NOMO-1 treated with DMSO at 0.1 percent for 48 hours (cell line): ENCODE results near the gene ATP13A2.

Source experiments
- DNase-seq: peaks from one replicate; lab custom pipeline; 2025; ENCODE audit not compliant: unreplicated experiment; lab: John Stamatoyannopoulos, UW

ATP13A2 gene, protein sequence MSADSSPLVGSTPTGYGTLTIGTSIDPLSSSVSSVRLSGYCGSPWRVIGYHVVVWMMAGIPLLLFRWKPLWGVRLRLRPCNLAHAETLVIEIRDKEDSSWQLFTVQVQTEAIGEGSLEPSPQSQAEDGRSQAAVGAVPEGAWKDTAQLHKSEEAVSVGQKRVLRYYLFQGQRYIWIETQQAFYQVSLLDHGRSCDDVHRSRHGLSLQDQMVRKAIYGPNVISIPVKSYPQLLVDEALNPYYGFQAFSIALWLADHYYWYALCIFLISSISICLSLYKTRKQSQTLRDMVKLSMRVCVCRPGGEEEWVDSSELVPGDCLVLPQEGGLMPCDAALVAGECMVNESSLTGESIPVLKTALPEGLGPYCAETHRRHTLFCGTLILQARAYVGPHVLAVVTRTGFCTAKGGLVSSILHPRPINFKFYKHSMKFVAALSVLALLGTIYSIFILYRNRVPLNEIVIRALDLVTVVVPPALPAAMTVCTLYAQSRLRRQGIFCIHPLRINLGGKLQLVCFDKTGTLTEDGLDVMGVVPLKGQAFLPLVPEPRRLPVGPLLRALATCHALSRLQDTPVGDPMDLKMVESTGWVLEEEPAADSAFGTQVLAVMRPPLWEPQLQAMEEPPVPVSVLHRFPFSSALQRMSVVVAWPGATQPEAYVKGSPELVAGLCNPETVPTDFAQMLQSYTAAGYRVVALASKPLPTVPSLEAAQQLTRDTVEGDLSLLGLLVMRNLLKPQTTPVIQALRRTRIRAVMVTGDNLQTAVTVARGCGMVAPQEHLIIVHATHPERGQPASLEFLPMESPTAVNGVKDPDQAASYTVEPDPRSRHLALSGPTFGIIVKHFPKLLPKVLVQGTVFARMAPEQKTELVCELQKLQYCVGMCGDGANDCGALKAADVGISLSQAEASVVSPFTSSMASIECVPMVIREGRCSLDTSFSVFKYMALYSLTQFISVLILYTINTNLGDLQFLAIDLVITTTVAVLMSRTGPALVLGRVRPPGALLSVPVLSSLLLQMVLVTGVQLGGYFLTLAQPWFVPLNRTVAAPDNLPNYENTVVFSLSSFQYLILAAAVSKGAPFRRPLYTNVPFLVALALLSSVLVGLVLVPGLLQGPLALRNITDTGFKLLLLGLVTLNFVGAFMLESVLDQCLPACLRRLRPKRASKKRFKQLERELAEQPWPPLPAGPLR

DNA sequence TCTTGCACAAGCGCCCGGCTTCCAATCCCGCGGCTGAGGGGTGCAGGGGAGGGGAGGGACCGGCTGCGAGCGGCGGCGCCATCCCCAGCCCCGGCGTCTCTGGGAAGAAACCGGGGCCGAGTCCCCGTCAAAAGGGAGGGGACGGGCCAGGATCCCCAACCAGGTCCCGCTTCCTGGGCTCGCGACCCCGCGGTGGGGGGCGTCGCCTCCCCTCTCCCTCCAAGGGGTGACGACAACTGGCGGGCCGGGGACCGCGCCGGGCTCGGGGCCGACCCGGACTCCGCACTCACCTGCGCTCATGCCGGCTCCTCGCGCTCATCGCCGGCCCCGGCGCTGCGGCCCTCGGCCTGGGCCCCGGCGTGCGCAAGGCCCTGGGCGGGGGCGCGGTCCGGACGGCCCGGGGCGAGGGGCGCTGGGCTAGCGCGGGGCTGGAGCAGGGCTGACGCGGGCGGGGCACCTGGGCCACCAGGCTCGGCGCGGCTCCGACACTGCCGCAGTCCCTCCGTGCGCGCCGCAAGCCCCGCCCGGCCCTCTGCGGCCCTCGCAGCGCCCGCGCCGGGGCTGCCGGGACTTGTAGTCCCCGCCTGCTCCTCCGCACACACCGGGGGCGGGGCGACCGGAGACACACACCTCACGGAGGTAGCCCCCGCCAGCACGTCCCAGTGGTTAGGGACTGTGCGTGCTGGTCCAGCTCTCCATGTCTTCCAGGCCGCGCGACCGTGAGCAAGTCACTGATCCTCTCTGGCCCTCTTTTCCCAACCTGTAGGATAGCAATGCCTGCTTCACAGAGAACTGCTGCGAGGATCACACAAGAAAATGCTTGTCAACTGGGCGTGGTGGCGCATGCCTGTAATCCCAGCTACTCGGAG lies at the start of gene ATP13A2:
TSS of gene ATP13A2 (minus strand) at position 490 of the 869 bp plus-strand sequence. CDS start at position 300, 190 bp downstream.
- peak; percentile 61 for DNase-seq

DNA sequence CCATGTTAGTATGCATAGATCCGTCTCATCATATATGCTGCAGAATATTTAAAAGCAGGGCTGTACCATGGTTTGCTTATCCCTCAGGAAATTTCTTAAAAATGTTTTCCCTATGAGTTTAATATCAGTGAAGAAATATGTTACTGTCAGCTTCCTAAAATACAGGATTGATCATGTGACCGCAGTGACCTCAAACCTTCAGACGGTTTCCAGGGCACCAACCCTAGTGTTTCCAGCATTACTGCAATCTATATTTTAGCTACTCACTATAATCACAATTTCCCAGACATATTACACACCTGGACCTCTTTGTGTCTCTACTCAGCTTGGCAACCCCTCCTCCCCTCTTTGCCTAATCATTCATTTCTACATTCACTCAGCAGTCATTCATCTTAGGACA lies 49.8 kb upstream of the ATP13A2 start:
- DNase-seq = peak; percentile 48

DNA sequence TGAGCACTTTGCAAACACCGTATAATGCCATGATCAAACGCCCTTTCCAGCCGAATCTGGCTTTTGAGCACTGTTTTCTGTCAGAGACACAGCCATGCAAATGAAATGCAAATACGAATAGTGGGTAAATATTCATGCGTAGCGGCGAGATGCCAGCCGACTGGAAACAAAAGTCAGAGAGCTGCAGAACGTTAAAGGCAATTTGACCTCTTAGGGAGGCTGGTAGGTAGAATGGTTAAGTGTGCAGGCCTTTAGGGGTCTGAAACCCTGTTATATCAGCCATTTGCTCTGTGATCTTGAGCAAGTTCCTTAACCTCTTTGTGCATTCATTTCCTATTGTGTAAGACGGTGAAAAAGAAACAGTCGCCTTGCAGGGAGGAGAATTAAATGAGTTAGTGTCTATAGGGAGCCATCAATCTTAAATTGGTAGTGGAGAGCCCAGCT lies 48.6 kb upstream of the ATP13A2 start:
- DNase-seq = peak; percentile 91

DNA sequence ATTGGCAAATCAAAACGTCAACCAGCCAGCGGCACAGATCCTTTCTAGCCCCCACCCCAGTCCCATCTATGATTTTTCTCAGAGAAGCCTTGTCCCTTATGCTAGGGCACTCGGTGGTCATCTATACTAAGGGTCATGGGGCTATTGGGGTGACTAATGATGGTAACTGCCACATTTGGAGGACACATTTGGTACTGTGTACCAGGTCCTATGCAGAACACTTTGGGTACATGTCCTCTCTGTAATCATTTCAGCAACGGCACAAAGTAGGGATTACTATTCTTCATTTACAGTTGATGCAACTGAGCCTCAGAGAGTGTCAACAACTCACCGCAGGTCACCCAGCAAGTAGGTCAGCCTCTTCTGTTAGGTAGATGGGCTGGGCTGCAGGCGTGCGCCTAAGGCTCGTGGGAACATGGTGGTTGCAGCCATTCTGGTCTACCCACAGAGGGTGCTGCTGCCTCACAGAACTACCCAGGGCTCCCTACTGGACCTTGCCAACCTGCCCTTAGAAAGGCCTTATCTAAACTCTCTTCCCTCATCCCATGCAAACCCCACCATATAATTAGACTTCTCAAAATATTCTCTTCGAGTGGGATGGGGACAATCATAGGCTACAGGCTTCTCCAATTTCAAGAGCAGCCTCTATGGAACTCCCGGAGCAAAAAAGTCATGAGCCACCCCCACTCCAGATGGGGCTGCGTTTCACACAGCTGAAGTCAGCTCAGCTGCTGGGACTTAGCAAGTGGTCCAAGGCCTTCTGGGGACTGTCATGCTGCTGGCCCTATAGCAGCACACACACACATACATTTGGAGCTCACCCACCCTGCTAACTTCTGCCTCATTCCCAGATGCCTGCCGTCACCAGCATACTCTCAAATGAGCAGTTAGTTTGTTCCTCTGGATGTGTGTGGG lies 47.9 kb upstream of the ATP13A2 start:
- peak; percentile 85 for DNase-seq

DNA sequence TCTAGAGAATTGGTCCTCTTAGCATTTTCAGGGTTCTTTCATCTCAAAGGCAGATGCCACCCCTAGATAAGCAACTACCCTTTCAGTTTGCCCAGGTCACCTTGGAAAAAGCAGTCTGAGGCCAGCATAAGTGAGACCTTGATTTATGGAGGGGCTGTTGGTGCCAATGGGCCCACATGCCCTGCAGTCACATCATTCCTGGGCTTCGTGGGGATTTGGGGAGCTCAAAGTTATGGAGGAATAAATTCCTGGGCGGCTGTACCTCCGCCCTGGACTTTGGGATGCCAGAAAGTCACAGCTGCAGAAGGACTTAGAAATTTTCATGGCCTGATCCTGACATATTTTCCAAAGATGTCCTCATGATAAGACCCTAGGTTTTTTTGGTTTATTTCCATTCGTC lies 44.8 kb upstream of the ATP13A2 start:
- DNase-seq = no peak

DNA sequence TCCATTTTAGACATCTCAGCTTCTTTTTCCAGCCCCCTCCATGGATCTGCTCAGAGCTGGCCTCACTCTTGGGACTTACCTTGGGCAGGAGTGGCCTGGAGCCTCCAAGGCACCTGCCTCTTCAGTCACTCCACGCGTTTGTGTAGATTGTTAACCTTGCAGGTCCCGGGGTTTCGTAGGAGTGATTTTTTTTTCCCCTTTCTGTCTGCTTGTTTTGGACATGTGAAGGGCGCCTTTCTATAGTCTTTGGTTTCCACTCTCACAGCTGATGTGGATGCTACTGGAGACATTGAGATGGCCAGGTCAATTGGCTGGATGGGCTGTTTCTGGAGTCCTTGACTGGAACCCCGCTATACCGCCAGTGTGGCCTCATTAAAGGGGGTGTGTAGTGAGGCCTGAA lies 44.1 kb upstream of the ATP13A2 start:
- no peak for DNase-seq

DNA sequence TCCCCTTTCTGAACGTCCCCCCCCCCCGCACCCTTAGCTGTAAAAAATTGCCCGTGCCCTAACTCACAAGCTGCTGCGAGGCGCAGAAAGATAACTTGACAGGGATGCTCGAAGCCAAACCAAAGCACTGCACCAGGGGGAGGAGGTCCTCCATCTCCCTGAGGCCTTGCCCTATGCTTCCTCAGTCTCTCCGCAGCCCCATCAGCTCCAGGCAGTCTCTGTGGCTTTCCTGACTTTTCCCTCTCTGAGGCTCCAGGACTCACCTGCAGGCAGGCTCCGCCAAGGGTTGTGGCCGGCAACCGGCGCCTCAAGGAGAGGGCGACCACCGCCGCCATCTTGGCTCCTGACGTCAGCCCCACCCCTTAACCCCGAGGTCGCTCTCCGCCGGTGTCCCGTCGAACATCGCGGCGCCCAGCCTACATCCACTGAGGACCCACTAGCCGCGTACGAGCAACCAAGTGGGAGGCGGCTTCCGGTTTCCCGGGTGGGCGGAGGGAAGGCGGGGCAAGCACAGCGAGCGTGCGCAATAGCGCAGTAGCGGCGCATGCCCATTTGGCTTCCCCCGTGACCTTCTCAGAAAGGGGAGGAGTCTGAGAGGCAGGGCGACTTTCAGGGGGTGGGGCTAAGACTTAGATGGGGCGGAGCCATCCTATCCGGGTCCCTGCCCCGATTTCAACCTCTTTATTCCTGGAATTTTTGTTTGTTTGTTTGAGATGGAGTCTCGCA lies 42.1 kb upstream of the ATP13A2 start, which contains the start of gene SDHB:
TSS of gene SDHB (minus strand) at position 348 of the 726 bp plus-strand sequence. CDS start at position 335, 13 bp downstream.
- peak; percentile 95 for DNase-seq

DNA sequence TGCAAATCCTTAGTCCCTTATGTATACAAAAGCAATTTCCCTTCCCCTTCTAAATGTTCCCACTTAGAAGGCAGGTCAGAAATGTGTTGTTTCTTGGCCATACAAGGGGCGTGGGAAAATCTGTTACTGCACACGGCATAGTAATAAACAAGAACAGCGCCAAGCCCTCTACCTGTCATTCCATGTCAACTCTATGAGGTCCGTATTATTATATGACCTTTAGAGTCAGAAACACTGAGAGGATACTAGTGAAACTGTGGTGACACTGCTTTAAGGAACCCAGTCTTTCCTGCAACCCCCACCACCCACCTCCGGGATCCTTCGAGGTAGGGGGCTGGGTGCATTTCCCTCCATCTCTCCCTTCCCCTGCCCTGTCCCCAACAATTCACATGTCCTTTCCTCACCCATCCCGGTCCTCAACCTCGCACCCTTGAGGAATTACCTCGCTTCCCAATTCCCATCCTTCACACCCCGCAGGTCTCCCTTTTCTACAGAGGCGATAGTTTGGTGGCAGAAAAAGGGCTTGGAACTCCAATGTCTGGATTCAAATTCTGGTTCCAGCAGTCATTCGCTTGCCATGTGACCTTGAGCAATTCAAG lies 41.5 kb upstream of the ATP13A2 start:
- no peak for DNase-seq

DNA sequence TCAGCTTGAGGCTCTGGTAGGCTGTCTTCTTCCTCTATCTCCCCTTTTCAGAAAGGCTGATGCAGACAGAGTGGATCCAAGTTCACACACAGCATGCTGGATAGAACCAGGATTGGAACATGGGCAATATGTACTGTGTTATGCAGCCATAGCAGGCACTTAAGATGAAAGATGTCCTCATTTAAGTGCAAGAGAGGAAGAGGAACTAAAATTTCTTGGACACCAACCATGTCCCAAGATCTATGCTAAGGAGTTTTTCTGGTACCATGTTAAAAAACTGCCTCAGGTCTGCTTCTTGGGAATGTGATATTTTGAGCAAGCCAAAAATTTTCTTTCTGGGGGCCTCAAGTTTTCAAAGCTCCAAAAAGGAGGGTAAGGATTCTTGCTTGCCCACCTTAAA lies 40.9 kb upstream of the ATP13A2 start:
- peak; percentile 23 for DNase-seq

DNA sequence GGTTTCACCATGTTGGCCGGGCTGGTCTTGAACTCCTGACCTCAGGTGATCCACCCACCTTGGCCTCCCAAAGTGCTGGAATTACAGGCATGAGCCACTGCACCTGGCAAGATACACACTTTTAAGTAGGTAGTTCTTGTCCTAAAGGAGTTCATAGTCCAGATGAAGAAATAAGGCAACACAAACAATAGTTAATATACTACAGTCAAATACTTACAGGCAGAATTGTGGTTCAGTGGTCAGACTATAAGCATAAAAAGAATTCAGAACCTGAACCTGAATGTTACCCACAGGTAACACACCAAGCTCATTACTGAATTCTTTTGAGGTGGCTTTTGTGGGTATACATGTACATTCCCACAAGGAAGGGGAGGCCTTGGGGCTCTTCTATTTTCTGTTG lies 40.3 kb upstream of the ATP13A2 start:
- DNase-seq = no peak

DNA sequence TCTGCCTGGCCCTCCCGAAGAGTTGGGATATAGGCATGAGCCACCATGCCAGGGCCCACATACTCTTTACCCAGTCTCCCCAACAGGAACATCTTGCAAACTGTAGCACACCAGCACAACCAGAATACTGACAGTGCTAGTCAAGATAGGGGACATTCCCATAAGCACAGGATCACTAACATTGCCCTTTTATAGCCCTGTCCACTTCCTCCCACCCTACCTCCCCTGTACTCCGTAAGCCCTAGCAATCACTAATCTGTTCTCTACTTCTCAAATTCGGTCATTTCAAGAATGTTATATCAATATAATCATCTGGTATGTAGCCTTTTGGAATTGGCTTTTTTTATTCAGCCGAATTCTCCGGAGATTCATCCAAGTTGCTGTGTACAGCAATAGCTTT lies 36.2 kb upstream of the ATP13A2 start:
- no peak for DNase-seq

DNA sequence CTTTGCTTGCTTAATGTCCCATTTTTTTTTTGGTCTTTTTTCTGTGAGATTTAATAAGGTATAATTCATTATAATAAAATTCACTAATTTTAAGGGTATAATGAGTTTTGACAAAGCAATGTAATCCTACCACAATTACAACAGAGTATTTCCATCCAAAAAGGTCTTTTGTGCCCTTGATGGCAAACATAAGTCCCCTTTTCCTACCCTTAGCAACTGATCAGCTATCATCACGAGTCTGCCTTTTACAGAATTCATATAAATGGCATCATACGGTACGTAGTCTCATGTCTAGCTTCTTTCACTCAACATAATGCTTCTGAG lies 34.6 kb upstream of the ATP13A2 start:
- DNase-seq = no peak

DNA sequence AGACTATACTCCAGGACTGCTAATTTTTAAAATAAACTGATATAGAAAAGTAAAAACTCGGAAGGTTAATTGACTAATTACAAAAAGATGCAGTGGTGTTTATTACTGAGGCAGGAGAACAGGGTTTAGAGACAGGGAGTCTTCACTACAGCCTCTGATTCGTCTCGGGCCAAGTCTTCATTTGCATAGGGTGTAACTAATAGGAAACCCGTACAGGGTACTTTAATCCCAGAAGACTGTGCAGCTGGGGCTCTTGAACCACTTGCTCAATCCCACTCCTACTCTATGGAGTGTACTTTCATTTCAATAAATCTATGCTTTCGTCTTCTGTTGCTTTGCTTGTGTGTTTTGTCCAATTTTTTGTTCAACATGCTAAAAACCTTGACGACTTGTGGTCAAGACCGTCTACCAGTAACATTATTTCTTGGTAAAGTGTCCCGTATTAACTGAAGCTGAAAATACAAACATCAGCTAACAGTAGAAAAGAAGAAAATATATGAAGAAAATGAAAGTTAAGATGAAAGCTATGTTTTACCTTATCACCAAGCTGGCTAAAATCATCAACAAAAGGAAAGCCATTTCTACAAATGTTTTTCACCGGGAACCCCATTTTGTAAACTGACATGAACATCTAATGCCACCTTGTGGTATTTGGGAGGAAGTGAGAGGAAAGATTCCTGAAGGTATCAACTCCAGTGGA lies 34.1 kb upstream of the ATP13A2 start:
- DNase-seq = peak; percentile 36

DNA sequence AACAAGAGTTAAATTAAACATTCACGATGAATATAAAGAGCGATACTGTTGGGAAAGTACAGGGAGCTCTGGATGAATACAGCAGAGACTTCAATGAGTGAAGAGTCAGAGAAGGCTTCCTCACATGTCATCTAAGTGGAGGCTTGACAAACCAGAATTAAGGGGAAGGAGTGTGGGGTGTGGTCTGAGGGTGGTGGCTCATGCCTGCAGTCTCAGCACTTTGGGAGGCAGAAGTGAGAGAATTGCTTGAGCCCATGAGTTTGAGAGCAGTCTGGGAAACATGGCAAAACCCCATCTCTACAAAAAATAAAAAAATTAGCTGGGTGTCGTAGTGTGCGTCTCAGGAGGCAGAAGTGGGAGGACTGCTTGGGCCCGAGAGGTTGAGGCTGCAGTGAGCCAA lies 33.4 kb upstream of the ATP13A2 start:
- no peak for DNase-seq

DNA sequence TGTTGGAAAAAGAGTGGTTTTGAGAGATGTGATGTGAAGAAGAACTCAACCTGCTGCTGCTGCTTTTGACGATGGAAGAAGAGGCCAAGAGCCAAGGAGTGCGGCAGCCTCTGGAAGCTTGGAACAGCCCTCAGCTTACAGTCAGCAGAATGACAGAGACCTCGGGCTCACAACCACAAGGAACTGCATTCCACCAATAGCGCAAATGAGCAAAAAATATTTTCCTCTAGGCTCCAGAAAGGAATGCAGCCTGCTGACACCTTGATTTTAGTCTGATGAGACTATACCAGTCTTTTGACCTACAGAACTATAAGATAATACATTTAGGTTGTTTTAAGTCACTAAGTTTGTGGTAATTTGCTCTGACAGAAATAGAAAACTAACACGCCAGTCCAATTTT lies 31.9 kb upstream of the ATP13A2 start:
- no peak for DNase-seq

DNA sequence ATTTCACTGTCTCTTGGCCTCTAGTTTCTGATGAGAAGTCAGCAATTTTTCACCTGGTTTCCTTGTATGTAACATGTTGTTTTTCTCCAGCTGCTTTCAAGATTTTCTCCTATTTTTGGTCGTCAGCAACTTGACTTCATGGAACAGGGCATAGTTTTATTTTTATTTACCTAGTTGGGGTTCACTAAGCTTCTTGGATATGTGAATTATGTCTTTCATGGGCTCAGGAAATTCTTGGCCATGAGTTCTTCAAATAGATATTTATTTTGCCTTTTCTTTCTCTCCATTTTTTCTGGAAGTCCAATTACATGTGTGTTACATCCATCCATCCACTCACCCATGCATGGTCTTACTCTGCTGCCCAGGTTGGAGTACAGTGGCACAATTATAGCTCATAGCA lies 28.4 kb upstream of the ATP13A2 start:
- no peak for DNase-seq

DNA sequence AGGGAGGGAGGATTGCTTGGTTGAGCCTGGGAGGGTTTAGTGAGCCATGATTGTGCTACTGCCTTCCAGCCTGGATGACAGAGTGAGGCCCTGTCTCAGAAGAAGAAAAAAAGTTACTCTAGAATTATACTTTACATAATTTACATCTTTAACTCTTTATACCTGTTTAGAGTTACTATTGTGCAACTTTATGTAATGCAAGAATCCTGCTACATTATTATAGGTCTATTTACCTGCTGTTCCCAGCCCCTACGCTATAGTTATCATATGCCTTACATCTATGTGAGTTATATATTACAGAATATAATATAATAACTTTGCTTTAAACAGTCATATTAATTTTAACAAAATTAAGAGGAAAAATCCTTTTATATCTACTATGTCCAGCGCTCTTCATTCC lies 27.8 kb upstream of the ATP13A2 start:
- no peak for DNase-seq

DNA sequence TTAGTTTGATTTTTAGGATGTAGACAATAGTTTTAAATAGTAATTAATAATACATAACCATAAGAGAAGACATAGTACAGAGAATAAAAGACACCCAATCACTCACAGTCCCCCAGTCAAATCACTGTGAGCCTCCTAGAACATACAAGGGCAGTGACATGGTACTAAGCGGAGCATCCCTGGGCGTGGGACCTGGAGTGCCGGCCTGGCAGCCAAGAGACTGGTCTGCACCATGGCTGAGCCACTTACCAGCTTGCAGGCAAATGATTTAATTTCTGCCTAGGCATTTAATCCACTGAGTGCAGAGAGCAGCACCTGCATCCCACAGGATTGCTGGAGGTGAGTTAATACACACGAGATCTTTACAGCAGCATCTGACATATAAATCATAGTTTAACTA lies 21.8 kb upstream of the ATP13A2 start:
- DNase-seq = no peak
